Keratinocyte (primary cell): ENCODE results near the gene CAPZA2.

Experiments
- EZH2 ChIP-seq: IDR thresholded peaks from one replicate; pipeline ENCODE4 v1.6.1; 2012; ENCODE audit warnings: inconsistent platforms, mild to moderate bottlenecking, low read length, moderate library complexity
- TF ChIP-seq, protein P1 (sequence below), 3 experiments: IDR thresholded peaks in 1 of 3; conservative IDR thresholded peaks in 1 of 3; optimal IDR thresholded peaks in 1 of 3; 2 replicates in 2 of 3; 3 replicates in 1 of 3; pipeline versions ENCODE3 to v1.5.1; 2011; ENCODE audit warnings: low read length in 3 of 3, mild to moderate bottlenecking in 3 of 3, moderate library complexity in 2 of 3, control low read depth in 1 of 3, inconsistent platforms in 1 of 3; ENCODE audit not compliant: insufficient read depth in 2 of 3; ENCODE audit errors: extremely low read depth in 1 of 3

- TF ChIP-seq, protein P1, sequence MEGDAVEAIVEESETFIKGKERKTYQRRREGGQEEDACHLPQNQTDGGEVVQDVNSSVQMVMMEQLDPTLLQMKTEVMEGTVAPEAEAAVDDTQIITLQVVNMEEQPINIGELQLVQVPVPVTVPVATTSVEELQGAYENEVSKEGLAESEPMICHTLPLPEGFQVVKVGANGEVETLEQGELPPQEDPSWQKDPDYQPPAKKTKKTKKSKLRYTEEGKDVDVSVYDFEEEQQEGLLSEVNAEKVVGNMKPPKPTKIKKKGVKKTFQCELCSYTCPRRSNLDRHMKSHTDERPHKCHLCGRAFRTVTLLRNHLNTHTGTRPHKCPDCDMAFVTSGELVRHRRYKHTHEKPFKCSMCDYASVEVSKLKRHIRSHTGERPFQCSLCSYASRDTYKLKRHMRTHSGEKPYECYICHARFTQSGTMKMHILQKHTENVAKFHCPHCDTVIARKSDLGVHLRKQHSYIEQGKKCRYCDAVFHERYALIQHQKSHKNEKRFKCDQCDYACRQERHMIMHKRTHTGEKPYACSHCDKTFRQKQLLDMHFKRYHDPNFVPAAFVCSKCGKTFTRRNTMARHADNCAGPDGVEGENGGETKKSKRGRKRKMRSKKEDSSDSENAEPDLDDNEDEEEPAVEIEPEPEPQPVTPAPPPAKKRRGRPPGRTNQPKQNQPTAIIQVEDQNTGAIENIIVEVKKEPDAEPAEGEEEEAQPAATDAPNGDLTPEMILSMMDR (optimal IDR thresholded peaks at IDR 0.05 in 1 of 3, IDR thresholded peaks at IDR 0.05 in 1 of 3, conservative IDR thresholded peaks at IDR 0.05 in 1 of 3; ENCODE audit: extremely low read depth in 1 of 3, insufficient read depth in 2 of 3, low read length in 3 of 3), result no peak
- no peak for TF ChIP-seq EZH2
Measured at GRCh38 chr7:116934580-116934979, 72.2 kb downstream of the CAPZA2 start.
